Hindlimb muscle (tissue), 1 donor: ENCODE results near the gene IGFL4. TPM values are rescaled to one million over a fixed set of nuclear protein-coding genes. Genes with fewer than 3 reads are reported as not detected.
"Not testable (repeated sequence)": the region's sequence is repeated elsewhere in the genome, so short reads cannot be mapped to it uniquely, and the experiment has no call there.

Experiments
- DNase-seq: peaks from one replicate; pipeline ENCODE4 v3.0.0-alpha.2; 2013
- polyA plus RNA-seq: library from polyadenylated mRNA; unstranded; fragments of 120-200 nt; gene quantifications from one replicate; pipeline ENCODE4 v1.2.1, GENCODE V29; 2013; ENCODE audit not compliant: insufficient read length

IGFL4 gene
- polyA plus RNA-seq: 5.7 TPM

- no peak for DNase-seq
These were observed at the start of gene IGFL4 for GRCh38 chr19:46040952-46041500. IGFL4 (minus strand) TSS chr19:46041002; CDS start chr19:46040962, 40 bp downstream.

DNA sequence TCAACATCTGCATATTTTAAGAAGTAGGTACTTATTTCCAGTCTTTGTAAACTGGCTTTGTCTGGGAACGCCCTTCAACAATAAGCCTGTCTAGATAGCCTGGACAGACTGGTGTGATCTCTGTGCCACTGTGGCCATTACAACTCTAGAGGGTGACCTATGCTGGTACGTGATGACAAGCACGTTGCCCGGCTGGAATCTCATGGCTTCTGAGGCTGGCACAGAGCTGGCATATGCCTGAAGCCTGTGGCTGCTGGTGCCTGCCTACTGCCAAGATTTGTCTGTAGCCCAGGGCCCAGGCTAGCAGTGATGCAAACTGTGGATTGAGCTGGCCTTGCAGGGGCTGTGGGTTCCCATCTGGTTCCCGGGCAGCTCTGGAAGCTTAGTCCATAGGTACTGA lies 49.6 kb upstream of the IGFL4 start:
- no peak for DNase-seq

- no peak for DNase-seq
These were observed 48.6 kb upstream of the IGFL4 start for GRCh38 chr19:46089432-46089831.

DNA sequence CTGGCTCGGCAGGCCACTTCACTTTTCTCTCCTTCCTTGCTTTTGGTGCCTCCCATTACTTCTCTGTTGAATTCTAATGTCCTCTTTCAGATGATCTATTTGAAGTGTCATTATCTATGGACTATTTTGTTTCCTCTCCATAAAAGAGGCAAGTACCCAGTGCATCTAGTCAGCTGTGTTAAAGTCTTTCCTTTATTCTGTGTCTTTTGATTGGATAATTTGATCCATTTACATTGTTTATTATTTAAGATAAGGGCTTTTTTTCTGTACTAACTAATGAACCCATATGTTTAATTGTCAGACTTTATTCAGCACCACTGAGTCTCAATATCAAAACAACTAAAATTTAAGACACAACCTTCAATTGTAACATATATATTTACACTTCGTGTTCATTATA lies 47.3 kb upstream of the IGFL4 start:
- no peak for DNase-seq

DNA sequence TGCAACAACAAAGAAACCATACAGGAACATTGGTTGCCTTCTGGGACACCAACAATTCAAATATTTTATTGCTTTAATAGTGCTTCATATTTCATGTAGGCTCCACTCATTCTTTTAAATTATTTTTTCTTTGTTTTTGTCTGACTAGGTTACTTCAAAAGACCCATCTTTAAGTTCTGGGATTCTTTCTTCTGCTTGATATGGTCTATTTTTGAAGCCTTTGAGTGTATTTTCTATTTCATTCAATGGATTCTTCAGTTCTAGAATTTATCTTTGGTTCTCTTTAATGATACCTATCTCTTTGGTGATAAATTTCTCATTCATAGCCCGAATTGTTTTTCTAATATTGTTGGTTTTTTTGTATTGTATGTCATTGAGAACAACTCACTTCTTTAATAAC lies 45.1 kb upstream of the IGFL4 start:
- DNase-seq: no peak

DNA sequence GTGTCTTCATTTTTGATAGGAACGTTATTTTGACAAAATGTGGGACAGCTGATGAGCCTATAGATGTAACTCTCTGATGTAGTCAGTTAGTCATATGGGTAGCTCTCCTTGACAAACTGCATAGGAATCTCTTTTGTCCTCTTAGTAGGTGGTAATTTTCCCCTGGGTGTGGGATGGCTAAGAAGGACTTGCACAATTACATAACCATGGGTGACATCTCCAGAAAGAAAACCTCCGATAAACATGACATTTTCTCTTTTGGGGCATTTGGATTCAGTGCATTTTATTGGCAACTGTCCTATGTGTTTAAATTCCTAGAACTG lies 41.9 kb upstream of the IGFL4 start:
- DNase-seq: no peak

GRCh38 chr19:46081928-46082727 lies 41.3 kb upstream of the IGFL4 start:
- no peak for DNase-seq

DNA sequence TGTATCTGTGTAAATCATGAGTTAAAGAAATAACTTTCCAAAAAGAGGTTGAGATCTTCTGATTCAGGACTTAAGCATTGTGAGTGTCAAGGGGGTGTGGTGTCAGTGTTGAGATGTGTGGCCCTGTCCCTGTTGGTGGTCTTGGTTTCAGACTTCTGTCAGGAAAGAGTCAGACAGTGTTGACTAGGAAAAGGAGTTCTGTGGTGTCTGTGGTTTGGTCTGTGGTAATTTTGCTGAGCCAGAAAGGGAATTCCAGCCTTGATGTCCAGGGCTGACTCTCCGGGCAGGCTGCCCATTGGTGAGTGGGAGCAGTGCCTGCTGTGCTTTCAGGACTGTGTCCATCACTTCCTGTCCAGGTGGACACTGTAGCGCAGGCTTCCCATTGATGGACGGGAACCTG lies 39.8 kb upstream of the IGFL4 start:
- no peak for DNase-seq

GRCh38 chr19:46079576-46079975 lies 38.8 kb upstream of the IGFL4 start:
- no peak for DNase-seq

GRCh38 chr19:46078573-46079332 lies 38.0 kb upstream of the IGFL4 start:
- DNase-seq: not testable (repeated sequence)

DNA sequence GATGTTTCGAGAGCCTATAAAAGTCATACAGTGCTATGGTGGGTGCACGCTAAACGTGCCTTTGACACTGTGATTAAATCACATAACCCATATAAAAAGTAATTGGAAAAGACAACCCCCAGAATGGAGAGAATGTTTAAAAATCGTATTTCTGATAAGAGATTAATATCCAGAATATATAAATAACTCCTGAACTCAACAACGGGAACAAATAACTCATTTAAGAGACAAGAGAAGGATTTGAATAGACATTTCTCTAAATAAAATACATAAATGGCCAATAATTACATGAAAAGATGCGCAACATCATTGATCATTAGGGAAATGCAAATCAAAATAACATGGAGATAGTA lies 37.0 kb upstream of the IGFL4 start:
- DNase-seq: no peak

GRCh38 chr19:46076951-46077814 lies 36.4 kb upstream of the IGFL4 start:
- DNase-seq: no peak

DNA sequence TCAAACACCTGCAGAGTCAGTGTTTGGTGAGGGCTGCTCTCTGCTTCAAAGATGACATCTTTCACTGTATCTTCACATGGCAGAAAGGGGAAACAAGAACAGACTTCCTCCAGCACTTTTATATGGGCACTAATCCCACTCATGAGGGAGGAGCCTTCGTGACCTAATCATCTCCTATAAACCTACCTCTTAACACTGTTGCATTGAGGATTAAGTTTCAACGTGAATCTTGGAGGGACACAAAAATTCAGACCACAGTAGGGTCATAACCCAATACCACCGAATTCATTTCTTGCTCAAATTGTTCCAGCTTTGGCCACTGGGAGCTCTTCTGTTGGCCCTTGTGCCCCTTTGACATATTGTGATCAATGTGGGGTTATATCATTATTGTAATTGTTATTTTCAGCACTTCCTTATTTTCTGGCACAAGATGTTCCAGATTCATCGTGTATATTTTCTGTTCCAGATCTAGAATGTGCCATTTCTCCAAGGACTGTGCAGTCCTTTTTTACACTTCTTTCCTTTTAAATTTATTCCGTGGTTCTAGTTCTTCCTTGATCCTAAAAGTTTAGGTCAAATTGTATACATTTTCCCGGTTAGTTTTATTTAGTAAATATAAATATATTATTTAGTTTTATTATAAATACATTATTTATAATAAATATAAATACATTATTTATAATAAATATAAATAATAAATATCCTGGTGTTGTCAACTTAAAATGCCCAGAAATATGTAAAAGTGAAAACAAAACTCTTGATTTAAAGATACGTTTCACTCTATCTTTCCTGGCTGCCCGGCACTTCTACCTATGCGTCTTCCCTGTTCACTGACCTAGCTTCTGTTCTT lies 35.5 kb upstream of the IGFL4 start:
- no peak for DNase-seq

DNA sequence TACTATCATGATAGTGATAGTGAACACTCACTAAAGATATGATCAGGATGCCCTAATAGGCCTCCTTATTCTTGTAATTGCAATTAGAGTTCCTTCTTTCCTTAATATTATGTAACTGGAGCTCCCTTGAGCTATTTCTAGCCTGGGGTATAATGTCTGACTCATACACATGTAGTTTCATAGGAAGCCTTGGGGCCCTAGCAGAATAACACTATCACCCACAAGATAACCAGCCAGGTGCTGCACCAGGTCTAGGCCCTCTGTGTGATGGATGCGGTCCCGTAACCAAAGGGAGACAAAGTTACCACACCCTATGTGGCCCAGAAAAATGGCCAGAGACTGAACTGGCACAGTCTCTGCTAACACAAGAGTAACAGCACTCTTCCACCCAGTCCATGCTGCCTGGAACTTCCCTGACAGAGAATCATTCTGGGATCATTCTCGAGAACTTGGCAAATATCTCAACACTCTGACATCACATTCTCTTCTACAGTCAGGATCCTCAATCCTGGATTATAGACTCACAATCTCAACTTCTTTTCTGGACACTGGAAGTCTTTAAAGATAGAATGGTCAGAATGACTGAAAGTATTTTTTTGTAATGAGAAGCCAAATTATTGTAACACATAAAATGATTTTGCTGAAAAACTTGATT lies 32.6 kb upstream of the IGFL4 start:
- DNase-seq: no peak

DNA sequence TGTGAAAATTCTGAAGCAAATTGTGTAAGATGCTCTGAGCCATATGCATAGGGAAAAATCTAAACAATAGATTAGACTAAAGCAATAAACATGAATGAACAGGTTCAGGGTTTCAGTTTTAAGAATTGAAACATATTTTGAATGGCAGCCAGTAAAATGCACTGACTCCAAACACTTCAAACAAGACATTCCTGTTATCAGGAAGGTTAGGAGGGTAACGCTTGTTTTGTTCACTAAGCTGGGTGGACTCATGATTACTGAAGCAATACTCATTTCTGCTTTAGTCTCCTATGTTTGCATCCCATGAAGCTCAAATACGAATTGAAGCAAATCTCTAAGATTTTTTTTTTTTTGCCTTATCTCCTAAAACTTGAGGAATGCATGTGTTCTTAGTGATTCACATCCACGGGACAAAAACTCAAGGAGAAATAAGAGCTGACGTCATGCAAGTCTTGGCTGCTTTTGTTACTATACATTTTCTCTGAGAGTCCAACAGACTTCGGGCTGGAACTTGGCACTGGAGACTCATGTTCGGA lies 29.1 kb upstream of the IGFL4 start:
- DNase-seq: no peak

DNA sequence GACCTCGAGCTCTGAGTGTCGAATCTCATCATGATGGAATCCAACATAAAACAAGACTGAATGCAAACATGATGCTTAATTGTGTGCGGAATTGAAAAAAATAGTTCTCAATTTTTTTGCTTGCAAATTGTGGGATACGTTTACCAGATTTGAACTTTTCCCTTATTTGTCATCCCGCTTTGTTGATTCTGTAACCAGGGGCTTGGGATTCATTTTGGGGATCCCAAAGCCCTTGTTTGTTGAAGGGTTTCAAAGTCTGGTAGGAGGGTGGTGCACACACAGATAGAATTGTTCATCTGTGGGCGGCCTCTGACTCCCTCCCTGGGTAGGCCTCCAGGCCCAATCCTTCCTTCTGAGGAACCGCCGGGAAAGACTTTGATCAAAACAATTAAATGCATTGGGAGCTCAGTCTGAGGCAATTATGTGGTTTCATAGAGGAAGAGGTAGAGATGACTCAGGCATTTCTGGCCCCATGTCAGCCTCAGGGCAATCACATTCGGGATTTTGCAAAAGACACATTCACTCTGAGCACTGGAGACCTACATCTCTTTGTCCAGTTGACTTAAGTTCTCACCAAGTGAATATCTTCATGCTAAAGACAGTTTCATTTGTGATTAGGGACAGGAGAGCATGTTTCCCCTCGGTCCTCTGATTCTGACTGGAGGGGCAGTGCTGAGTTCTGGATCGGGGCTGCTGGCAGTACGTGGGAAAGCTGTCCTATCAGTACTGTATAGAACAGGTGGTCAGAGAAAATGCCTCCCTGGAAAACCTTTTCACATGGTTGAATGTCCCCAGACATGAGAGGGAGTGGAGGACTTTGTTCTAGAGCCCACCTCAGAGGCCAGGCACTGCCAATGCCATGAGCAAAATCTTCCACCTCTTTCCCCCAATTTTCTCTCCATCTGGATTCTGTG lies 27.8 kb upstream of the IGFL4 start:
- DNase-seq: no peak

DNA sequence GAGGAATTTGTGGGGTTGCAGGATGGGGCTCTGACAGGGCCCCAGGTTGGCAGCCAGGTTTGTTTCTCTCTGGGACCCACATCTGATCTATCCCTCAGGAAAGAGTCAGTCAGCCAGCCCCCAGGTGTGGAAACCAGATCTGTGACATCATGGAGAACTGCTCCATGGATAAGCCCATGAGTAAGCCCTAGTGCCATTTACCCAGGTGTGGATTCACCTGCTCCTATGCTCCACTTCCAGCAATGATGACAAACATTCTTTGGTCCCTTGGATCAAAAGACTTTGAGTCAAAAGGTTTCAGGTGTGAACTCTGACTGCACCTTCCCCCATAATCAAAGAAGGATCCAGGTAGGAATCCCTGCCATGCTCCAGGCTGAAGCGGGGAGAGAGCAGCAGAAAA lies 26.9 kb upstream of the IGFL4 start:
- no peak for DNase-seq

GRCh38 chr19:46066471-46066870 lies 25.7 kb upstream of the IGFL4 start:
- DNase-seq: no peak

DNA sequence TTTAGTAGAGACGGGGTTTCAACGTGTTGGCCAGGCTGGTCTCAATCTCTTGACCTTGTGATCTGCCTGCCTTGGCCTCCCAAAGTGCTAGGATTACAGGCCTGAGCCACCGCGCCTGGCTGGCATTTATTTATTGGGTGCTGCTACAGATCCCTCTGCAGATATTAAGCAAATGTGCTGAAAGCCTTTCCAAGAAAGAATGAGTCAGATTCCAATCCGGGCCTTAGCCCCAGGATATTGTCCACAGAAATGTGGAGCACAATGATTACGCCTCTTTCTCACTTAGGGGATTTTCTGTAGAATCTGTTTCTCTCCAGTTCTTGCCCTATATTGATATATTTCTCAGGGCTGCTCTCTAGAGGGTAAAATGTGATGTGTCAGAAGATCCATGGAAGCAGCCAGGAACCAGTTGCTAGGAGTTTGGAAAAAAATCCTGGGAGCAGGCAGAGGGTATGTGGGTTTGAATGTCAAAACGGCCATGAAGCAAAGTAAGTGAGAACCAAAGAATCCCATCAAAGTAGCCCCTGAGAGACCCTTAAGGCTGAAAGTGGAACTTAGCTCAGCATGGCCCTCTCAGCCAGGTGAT lies 24.8 kb upstream of the IGFL4 start:
- no peak for DNase-seq

GRCh38 chr19:46063201-46063600 lies 22.4 kb upstream of the IGFL4 start:
- no peak for DNase-seq
